Liver (tissue), 9 donors: ENCODE data around the gene STK11. TPM values are rescaled to one million over a fixed set of nuclear protein-coding genes. Genes with fewer than 3 reads are reported as not detected.

ENCODE experiments used
- DNase-seq: peaks from one replicate; pipeline ENCODE4 v3.0.0-alpha.2; 2017; ENCODE audit warnings: low spot score
- H3K27ac ChIP-seq, 2 donors: one replicate each; pipeline ENCODE4 v1.7.0; 2013; ENCODE audit warnings: inconsistent platforms in 2 of 2, low read length in 2 of 2, control low read depth in 1 of 2, low read depth in 1 of 2, mild to moderate bottlenecking in 1 of 2
- H3K27me3 ChIP-seq, 4 donors: one replicate each; pipeline versions ENCODE4 v1.6.1 to v1.7.0; 2013; ENCODE audit warnings: low read length in 3 of 4, inconsistent platforms in 1 of 4, mild to moderate bottlenecking in 1 of 4, moderate library complexity in 1 of 4; ENCODE audit not compliant: control insufficient read depth in 4 of 4, insufficient read depth in 4 of 4
- H3K36me3 ChIP-seq, 4 donors: one replicate each; pipeline versions ENCODE4 v1.6.1 to v1.7.0; 2013; ENCODE audit warnings: low read length in 3 of 4, mild to moderate bottlenecking in 3 of 4, low read depth in 1 of 4, moderate library complexity in 1 of 4; ENCODE audit not compliant: control insufficient read depth in 4 of 4, insufficient read depth in 3 of 4
- H3K4me1 ChIP-seq, 4 donors: one replicate each; pipeline versions ENCODE4 v1.6.1 to v1.7.0; 2013; ENCODE audit warnings: low read length in 3 of 4, mild to moderate bottlenecking in 3 of 4, moderate library complexity in 1 of 4; ENCODE audit not compliant: control insufficient read depth in 4 of 4, insufficient read depth in 4 of 4
- H3K4me3 ChIP-seq, 3 donors: one replicate each; pipeline versions ENCODE4 v1.6.1 to v1.7.0; 2013; ENCODE audit warnings: low read length in 3 of 3, control low read depth in 1 of 3, low read depth in 1 of 3, mild to moderate bottlenecking in 1 of 3
- H3K9ac ChIP-seq, 2 donors: one replicate each; pipeline ENCODE4 v1.7.0; 2013; ENCODE audit warnings: low read length in 2 of 2, mild to moderate bottlenecking in 2 of 2, moderate library complexity in 2 of 2, control low read depth in 1 of 2, low read depth in 1 of 2
- H3K9me3 ChIP-seq, 4 donors: one replicate each; pipeline versions ENCODE4 v1.6.1 to v1.7.0; 2013; ENCODE audit warnings: low read length in 3 of 4; ENCODE audit not compliant: control insufficient read depth in 4 of 4
- ATF3 ChIP-seq: IDR thresholded peaks from 2 replicates; pipeline ENCODE4 v1.6.1; 2016; ENCODE audit warnings: antibody characterized with exemption
- CTCF ChIP-seq: fragments of 150-350 bp; IDR thresholded peaks from 2 replicates; pipeline ENCODE4 v1.5.1; 2017; ENCODE audit warnings: improper control_type of control experiment, low read depth, low read length; ENCODE audit not compliant: missing input control
- EGR1 ChIP-seq, 2 donors: IDR thresholded peaks; 2 replicates each; pipeline ENCODE4 v1.6.1; 2016 to 2018; ENCODE audit warnings: antibody characterized with exemption in 2 of 2, low read depth in 2 of 2
- FOXA1 ChIP-seq: IDR thresholded peaks from 2 replicates; pipeline ENCODE4 v1.6.1; 2016; ENCODE audit warnings: antibody characterized with exemption
- FOXA2 ChIP-seq: IDR thresholded peaks from 2 replicates; pipeline ENCODE4 v1.6.1; 2016; ENCODE audit warnings: antibody characterized with exemption
- GABPA ChIP-seq, 2 donors: IDR thresholded peaks in 1 of 2; conservative IDR thresholded peaks in 1 of 2; 2 replicates each; pipeline ENCODE4 v1.6.1; 2016; ENCODE audit warnings: antibody characterized with exemption in 2 of 2, mild to moderate bottlenecking in 1 of 2, moderate library complexity in 1 of 2
- HNF4A ChIP-seq, 2 donors: conservative IDR thresholded peaks; 2 replicates each; pipeline ENCODE4 v1.6.1; 2016; ENCODE audit warnings: antibody characterized with exemption in 2 of 2, mild to moderate bottlenecking in 2 of 2
- HNF4G ChIP-seq: IDR thresholded peaks from 2 replicates; pipeline ENCODE4 v1.6.1; 2016; ENCODE audit warnings: antibody characterized with exemption
- JUND ChIP-seq, 2 donors: IDR thresholded peaks; 2 replicates each; pipeline ENCODE4 v1.6.1; 2016; ENCODE audit warnings: antibody characterized with exemption in 2 of 2
- MAX ChIP-seq: IDR thresholded peaks from 2 replicates; pipeline ENCODE4 v1.6.1; 2016; ENCODE audit warnings: antibody characterized with exemption
- NR2F2 ChIP-seq: IDR thresholded peaks from 2 replicates; pipeline ENCODE4 v1.6.1; 2016; ENCODE audit warnings: antibody characterized with exemption
- RAD21 ChIP-seq, 2 donors: IDR thresholded peaks; 2 replicates each; pipeline ENCODE4 v1.6.1; 2016; ENCODE audit warnings: antibody characterized with exemption in 2 of 2, mild to moderate bottlenecking in 2 of 2
- REST ChIP-seq: IDR thresholded peaks from 2 replicates; pipeline ENCODE4 v1.6.1; 2016; ENCODE audit warnings: antibody characterized with exemption, mild to moderate bottlenecking
- RXRA ChIP-seq, 2 donors: IDR thresholded peaks; 2 replicates each; pipeline ENCODE4 v1.6.1; 2017 to 2018; ENCODE audit warnings: antibody characterized with exemption in 2 of 2, mild to moderate bottlenecking in 1 of 2
- SP1 ChIP-seq: IDR thresholded peaks from 2 replicates; pipeline ENCODE4 v1.6.1; 2018; ENCODE audit warnings: antibody characterized with exemption, mild to moderate bottlenecking
- TAF1 ChIP-seq: conservative IDR thresholded peaks from 2 replicates; pipeline ENCODE4 v1.6.1; 2016; ENCODE audit warnings: antibody characterized with exemption, mild to moderate bottlenecking
- YY1 ChIP-seq: IDR thresholded peaks from 2 replicates; pipeline ENCODE4 v1.6.1; 2016; ENCODE audit warnings: antibody characterized with exemption, mild to moderate bottlenecking
- ZBTB33 ChIP-seq: IDR thresholded peaks from 2 replicates; pipeline ENCODE4 v1.6.1; 2016; ENCODE audit warnings: antibody characterized with exemption
- WGBS: extraction: QIAGEN DNeasy Blood & Tissue Kit; methylation state at CpG from one replicate; pipeline ENCODE4 v1.1.7; 2013; 5-methylcytosine and 5-hydroxymethylcytosine counted together
- polyA plus RNA-seq, 2 donors: library from polyadenylated mRNA; stranded (reverse) in 1 of 2; unstranded in 1 of 2; fragments of 200-250 nt in 1 of 2; fragments of >200 nt in 1 of 2; fragmentation: Nextera tagmentation in 1 of 2; extraction: Ambion mirVana in 1 of 2; gene quantifications; one replicate each; pipeline versions ENCODE4 v1.2.1 to v1.2.3, GENCODE V29; 2013 to 2015
- total RNA-seq, 2 donors: library from RNA; depleted of rRNA; stranded (reverse); fragments of >200 nt; gene quantifications; one replicate each; pipeline ENCODE4 v1.2.3, GENCODE V29; 2014
- donor health status: healthy.
- donor health status: healthy.
- donor health status: healthy.
- donor health status: healthy.
- donor health status: healthy.

Gene STK11
- total and polyA plus RNA-seq, 4 donors: 3.0 to 126 (median 35.5) TPM

- TF ChIP-seq REST: no peak
Measured at GRCh38 chr19:1173845-1174809, 31.5 kb upstream of the STK11 start, which contains the start of gene SBNO2 (continued).

GRCh38 chr19:1177322-1178114, 28.1 kb upstream of the STK11 start:
- Histone ChIP-seq H3K27me3 (no peaks in the 10 kb centered on the region), H3K9me3 (no peaks in the 10 kb centered on the region), H3K4me3 (no peak overlapping the region), H3K27ac (no peak overlapping the region), H3K4me1 (peaks cover 0 to 11% (median 5%) of the 10 kb centered on the region in 4 donors), H3K9ac (no peak overlapping the region), H3K36me3 (no peaks in the 10 kb centered on the region)
- TF ChIP-seq HNF4A (conservative IDR thresholded peaks at IDR 0.05) (no peak), JUND (IDR thresholded peaks at IDR 0.05) (no peak), SP1 (no peak), ATF3 (no peak), HNF4G (no peak), TAF1 (no peak), FOXA1 (no peak), REST (no peak), NR2F2 (no peak), EGR1 (IDR thresholded peaks at IDR 0.05; ENCODE audit: low read depth in 2 of 2) (no peak), YY1 (no peak), ZBTB33 (no peak), FOXA2 (no peak), RAD21 (IDR thresholded peaks at IDR 0.05) (no peak), MAX (no peak), GABPA (IDR thresholded peaks at IDR 0.05 in 1 of 2, conservative IDR thresholded peaks at IDR 0.05 in 1 of 2) (no peak), CTCF (no peak), RXRA (IDR thresholded peaks at IDR 0.05) (no peak)
- WGBS: 78% methylated on average over 25 of the region's 25 CpGs
- DNase-seq: no peak
